Measurements from ENCODE around the gene KLHL41.

KLHL41 gene

DNA sequence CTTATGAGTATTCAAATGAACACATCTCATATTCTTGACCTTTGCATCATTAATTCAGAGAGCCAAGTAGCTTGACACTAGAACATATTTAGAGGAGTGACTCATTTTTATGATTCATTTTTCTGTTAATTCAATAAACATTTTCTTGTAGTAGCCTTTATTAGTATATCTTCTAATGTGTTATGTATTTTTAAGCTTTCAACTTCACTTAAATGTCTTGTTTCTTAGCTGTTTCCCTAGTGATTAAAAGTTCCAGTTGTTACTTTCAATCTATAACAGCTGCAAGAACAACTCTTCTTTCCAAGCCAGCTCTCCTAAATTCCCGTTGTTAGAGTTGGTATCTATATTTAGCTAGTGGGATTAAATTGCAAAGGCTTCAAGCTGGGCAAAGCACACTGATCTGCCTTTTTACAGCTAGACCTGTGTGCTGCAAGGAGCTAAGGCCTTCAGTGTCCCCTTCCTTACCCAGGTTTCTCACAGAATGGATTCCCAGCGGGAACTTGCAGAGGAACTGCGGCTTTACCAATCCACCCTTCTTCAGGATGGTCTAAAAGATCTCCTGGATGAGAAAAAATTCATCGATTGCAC is at the start of gene KLHL41:
Gene KLHL41 (plus strand): TSS at position 405 of the 588 bp plus-strand sequence. CDS start 77 bp downstream, at position 482.
- no peak for DNase-seq

DNA sequence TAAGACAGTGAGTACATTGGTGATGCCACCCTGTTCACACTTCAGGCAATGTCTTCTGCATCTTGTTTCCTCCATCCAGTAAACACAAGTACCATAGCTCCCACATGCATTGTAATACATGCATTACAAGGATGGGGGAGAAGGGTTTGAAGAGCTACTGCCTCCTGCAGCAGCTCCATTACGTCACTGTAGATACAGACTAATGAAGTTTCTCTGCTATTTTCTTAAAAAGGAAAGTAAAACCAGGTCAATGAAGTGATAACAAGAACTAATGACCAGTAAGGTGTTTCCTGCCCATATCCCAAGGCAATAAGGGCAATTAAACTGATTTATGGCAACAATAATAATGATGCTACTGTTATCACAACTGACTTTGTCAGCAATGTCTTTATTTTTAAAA is 48.4 kb upstream of the KLHL41 start:
- DNase-seq: no peak

DNA sequence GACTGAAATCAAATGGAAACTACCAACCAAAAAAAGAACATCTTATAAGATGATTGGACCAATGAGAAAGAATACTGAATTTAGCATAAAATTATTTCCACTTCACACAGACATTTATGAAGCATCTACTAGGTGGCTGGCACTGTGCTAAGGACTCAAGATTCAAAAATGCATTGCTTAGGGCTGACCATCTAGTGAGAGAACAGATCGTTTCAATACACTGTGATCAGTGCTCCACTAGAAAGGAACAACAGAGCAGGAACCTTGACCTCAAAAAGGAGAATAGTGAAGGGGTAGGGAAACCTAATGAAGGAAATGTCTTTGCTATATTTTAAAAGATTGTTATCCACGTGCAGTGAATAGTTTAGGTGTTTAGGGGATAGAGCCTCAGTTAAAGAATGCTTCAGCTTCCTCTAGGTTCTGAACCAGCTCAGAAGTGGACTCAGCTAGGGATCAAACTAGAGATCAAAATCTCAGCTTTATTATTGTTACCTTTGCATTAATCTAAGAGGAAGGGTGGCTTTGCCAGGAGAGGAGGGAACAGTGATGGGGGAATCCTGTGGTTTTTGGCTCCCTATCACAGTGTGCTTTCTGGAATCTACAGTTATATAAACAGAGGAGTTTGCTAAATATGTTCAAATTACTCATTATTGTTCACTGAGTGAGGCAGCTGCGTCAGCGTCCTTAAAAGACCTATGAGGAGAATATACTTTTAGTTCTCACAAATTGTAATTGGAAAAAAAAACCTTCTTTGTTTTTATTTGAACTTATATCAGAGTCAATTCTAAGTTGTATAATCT is 46.4 kb upstream of the KLHL41 start:
- DNase-seq: no peak

DNA sequence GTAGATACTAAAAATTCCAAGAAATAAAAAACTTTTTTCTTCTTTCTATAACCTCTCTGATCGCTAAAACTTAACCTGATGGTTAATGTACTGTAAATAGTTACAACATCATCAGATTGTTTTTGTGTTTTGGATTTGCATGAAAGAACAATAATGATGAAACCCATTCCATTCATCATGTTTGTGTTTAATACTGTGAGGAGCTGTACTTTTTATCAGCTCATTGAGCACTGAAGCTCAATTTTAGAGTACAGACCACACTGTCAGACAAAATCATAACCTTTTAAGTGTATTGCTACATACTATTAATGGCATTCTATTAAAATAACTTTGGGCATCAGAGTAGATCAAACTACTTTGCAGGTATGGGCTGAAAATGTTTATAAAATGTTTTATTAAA is 45.0 kb upstream of the KLHL41 start:
- DNase-seq: no peak

DNA sequence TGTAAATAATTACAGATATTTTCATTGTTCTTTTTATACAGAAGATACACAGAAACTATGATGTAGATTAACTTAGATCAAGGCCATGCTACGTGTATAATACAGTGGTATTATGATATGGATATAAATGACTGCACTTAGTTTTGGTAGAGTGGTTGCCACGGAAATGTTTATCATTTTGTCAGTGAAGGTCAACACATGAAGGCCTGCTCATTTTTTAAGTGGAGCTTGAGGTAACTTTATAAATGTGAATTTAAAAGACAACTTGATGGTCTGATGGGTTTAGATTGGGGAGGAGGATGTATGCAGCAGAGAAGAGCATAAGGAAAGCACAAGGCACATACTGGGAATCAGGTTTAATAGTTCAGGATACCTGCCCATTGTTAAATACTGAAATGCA is 44.6 kb upstream of the KLHL41 start:
- DNase-seq: no peak

DNA sequence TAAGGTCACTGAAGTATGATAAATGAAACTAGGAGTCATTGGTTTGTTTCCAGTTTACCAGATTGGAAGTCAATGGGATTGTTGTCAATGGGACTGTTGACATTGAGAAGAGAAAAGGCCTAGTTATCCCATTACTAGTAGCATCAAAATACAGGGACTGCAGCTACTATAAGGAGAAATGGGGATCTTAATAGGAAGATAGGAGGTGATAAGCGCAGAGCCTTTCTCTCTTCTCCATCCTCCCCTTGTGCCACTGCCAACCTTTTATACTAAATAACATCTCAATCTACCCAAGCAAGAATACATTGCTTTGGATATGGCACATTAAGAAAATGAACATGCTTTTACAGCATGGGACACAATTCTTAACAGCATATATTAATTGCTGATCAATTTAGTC is 40.7 kb upstream of the KLHL41 start:
- no peak for DNase-seq

DNA sequence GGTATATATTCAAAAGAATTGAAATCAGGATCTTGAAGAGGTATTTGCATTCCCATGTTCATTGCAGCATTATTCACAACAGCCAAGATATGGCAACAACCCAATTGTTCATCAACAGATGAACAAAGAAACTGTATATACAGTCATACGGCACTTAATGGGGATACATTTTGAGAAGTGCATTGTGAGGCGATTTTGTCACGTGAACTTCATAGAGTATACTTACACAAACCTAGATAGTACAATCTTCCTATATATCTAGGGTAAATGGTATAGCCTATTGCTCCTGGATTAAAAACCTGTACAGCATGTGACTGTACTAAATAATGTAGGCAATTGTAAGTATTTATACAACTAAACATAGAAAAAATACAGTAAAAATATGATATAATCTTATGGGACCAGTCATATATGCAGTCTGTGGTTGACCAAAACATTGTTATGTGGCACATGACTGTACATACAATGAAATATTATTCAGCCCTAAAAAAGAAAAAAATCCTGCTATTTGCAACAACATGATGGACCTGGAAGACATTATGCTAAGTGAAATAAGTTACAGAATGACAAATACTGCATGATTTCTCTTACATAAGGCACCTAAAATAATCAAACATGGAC is 39.4 kb upstream of the KLHL41 start:
- DNase-seq: no peak

DNA sequence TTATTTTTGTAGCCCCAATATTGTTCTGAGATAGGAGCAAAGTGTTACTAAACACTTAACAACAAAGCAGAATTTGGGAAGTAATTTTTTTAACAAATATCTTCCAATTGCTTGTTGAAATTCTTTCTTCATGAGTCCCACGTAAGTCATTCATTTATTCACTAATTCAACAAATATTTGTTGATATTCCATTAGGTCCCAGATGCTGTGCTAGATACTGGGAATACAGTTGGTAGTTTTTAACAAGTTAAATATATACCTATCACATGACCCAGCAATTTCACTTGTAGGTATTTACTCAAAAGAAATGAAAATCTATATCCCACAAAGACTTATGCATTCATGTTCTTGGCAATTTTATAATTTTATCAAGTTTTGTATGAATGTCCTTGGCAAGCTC is 37.3 kb upstream of the KLHL41 start:
- no peak for DNase-seq

DNA sequence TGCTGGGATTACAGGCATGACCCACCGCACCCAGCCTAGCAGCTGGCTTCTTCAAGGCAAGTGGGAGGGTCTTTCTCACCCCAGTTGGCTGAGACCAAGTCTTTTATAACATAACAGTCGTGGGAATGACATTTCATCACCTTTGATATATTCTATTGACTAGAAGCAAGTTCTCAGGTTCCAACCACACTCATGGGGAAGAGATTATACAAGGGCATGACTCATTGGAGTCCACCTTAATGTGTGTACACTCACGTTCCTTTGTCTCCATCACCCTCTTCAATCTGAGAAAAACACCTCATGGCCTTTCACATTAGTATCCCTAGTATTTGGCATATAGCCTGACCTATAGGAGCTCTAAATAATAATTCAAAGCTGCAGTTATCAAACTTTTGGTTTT is 33.0 kb upstream of the KLHL41 start:
- DNase-seq: no peak

DNA sequence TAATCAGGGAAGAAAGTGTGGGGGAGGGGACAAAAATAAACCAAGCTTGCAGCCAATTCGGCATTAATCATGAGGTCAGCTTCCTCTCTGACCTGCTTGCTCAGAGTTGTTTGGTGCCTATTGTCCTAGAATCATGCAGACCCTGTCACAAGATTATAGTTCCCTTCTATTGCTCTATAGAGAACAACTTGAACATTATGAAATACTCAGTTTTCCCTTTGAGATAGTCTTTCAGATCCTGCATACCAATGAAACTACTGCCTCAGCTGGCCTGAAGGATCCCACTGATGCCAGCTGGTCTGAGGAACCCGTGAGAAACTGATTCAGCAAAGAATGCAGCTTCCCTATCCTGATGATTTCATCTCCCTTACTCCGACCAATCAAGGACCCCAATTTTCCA is 31.2 kb upstream of the KLHL41 start:
- no peak for DNase-seq

DNA sequence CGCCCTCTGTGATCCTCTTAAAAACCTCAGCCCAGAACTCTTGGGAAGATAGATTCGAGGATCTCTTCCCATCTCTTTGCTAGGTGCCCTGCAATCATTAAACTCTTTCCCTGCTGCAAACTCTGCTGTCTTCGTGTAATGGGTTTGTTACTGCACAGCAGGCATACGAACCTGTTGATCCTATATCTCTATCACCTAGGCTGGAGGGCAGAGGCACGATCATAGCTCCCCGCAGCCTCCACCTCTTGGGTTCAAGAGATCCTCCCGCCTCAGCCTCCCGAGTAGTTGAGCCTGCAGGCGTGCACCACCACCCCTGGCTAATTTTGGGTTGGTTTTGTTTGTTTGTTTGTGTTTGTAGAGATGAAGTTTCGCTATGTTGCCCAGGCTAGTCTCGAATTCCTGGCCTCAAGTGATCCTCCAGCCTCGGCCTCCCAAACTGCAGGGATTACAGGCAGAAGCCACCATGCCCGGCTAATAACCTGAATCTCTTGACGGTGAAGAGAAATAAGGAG is 30.7 kb upstream of the KLHL41 start:
- DNase-seq: no peak

DNA sequence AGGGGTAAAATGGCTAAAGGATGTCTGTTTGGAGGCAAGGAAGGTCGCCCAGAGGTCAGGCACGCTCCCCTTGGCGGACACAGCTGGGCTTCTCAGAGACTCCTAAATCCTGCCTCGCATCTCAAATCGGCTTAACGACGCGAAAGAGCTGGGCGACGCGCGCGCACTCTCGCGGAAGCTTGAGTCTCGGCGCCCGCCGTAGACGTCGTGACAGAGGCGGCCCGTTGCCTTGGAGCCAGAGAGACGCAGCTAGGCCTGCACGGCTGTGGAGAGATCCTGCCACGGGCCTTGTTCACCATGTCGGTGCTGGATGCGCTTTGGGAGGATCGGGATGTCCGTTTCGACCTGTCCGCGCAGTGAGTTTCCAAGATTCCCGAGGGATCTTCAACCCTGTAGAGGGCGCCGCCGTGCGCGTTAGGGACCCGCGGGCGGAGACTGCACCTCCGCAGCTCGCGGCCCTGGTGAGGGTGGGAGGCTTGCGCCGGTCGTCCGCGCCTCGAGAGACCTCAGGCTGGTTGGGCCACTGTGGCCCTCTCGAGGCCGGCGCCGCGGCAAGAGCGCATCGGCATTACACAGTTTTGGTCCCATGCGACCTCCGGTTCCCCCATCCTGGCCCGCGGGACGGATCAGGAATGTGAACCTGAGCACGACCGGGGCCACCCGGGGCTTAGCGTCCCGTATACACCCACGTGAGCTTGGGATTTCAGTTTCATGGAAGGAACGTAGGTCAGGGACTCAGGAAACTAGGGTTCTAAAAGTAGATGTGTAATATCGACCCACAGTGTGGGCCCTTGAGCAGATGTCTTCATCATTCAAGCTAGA is 30.0 kb upstream of the KLHL41 start, which contains the start of gene BBS5:
Gene BBS5 (plus strand): TSS at position 238 of the 822 bp plus-strand sequence. CDS start 60 bp downstream, at position 298.
- DNase-seq: peak; percentile 65

DNA sequence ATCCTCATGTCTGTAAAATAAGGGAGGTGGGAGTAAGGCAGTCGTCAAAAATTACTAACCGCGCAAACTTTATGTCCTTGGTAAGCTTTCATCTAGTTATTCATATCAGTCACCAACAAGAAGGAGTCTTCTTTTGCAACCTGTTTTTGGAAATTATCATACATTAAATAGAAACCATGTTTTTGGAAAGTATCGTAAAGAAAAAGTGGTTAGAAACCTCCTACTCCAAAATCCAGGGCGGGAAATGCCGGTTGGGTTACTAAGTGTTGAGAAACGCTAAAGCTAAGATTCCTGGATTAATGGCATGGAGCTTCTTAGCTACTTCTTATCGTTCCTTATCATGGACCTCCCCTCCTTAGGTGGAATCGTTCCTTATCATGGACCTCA is 29.4 kb upstream of the KLHL41 start:
- no peak for DNase-seq

DNA sequence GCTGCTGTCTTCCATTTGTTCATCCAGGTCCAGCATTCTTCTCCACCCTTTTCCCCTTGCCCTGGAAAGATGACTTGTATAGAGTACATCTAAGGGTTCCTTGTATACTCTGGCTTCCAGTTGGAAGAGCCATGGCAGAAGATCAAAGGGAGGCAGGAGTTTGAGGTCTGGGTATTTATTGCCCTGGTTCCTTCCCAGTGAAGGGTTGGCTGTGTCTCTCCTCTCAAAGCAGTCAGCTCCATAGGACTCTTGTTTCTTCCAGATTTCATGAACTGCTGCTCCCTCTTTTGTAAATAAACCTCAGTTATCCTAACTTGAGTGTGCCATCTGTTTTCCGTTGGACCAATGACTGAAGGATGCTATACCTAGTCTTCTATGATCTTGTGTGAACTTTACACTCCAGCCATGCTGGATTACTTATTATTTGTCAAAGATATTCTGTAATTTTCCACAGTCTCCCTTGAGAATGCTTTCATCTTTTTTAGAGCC is 23.8 kb upstream of the KLHL41 start:
- no peak for DNase-seq

DNA sequence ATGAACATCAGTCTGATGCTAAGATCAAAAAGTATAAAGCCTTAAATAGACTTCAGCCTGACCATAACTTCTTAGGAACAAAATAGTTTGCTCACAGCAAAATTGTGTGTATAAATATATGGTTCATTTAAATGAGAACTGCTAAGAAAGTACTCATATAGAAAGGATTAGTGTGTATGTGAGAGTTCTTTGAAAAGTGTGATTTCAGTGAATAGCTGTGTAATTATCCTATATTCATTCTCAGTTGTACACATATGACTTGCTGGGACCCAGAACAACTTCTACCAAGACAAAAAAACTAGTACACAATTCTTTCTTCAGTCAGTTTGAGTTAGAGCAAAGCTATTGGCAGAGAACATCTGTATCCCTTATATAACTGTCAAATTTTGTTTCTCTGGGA is 23.0 kb upstream of the KLHL41 start:
- no peak for DNase-seq

DNA sequence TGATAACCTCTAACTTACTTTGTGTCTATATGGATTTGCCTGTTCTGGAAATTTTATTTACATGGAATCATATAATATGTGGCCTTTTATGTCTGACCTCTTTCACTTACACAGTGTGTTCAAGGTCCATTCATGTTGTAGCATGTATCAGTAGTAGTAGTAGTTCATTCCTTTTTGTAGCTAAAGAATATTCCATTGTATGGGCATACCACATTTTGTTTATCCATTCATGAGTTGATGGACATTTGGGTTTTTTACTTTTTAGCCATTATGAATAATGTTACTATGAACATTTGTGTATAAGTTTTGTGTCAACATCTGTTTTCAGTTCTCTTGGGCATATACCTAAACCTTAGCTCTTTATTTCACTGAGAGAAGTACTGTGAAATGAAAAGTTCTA is 18.7 kb upstream of the KLHL41 start:
- DNase-seq: no peak

DNA sequence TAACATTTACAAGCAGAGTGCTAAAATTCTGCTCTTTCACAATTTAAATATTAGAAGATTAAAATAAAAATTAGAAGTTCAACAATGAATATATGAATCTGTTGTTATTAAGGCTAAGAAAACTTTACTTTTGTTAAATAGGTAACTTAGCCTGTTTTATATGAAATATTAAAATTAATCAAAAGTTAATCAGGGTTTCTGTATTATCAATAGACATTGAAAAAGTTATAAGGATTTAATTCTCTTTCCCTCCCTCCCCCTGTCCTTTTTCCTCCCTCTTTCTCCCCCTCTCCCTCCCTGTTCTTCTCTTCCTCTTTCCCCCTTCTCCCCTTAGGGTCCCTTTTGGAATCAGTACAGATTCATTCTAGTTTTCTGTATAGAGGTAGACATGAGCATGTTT is 18.1 kb upstream of the KLHL41 start:
- DNase-seq: no peak

DNA sequence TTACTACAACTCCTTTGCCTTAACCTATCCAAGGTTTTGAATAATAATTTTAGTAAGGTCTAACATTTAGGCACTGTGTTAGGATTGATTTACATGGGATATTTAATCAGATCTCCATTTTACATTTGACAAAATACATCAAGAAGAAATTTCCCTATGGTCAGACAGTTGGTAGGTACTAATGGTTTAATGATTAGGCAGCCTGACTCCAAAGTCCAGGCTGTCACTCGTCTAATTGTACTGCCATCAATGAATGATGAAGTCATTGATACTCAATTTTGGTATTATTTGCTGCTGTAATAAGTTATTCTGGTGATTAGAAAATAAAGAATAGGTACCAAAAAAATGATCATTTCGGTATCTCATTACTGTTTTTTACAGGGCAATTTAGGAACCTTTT is 16.1 kb upstream of the KLHL41 start:
- no peak for DNase-seq

DNA sequence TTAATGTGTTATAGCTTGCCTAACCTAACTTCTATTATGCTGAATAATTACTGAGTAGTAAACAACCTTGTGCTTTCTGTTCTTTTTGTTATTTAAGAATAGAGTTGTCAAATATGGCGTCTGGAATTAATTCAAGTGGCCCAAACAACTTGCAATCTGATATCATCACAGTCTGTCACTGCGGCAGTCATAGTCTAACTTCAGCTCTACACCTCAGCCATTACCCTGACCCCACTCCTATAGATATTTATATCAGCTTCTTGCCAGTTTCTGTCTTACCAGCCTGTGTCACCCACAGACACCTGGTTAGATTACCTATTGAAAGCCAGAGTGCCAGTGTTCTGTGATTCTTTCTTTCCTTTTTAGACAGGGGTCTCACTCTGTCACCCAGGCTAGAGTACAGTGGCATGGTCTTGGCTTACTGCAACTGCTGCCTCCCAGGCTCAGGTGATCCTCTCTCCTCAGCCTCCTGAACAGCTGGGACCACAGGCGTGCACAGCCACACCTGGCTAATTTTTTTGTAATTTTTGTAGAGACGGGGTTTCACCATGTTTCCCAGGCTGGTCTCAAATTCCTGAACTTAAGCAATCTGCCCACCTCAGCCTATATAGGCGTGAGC is 14.1 kb upstream of the KLHL41 start:
- no peak for DNase-seq

DNA sequence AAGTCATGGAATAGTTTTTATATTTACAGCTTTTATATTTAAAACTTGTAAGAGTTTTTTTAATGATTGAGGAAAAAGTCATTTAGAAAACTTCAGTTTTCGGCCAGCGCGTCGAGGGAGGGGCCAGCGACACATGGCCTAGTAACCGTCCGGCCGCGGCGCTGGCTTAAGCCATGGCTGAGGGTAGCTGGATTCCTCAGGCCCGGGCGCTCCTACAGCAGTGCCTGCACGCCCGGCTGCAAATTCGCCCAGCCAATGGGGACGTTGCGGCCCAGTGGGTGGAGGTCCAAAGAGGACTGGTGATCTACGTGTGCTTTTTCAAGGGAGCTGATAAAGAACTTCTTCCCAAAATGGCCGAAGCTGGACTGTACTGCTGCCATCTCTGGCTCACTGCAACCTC is 4.9 kb upstream of the KLHL41 start:
- no peak for DNase-seq

DNA sequence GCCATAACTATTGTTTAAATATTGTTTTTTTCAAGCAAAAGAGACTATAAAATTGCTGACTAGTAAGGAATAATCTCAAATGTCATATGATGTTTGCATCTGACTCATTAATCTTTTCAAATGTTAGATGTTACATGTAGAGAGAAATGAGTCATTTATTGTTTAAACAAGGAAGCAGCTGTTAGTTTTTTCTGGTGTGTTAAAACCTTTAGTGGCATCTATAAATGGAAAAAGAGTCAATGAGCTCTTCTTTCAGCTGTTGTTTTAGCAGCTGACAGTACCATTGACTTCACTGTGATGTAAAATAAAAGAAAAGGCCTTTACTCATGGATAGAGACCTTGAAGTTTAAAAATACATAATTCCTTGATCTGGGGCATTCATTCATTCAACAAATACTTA is 1.8 kb upstream of the KLHL41 start:
- DNase-seq: no peak

DNA sequence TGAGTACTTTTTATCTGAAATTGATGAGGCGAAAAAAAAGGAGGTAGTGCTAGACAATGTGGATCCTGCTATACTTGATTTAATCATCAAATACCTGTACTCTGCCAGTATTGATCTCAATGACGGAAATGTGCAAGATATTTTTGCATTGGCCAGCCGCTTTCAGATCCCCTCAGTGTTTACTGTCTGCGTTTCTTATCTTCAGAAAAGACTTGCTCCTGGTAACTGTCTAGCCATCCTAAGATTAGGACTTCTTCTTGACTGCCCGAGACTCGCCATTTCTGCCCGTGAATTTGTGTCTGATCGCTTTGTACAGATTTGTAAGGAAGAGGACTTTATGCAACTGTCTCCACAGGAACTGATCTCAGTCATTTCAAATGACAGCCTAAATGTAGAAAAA is 453 bp downstream of the KLHL41 start:
- no peak for DNase-seq

DNA sequence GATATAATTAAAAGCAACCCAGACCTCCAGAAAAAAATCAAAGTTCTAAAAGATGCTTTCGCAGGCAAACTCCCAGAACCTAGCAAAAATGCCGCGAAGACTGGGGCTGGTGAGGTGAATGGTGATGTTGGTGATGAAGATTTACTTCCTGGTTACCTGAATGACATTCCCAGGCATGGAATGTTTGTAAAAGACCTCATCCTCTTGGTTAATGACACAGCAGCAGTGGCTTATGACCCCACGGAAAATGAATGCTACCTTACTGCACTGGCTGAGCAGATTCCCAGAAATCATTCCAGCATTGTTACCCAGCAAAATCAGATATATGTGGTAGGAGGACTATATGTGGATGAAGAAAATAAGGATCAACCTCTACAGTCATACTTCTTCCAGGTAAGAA is 994 bp downstream of the KLHL41 start:
- no peak for DNase-seq
